ENCODE measurements around the gene CELSR2.

- TF ChIP-seq, protein P1, sequence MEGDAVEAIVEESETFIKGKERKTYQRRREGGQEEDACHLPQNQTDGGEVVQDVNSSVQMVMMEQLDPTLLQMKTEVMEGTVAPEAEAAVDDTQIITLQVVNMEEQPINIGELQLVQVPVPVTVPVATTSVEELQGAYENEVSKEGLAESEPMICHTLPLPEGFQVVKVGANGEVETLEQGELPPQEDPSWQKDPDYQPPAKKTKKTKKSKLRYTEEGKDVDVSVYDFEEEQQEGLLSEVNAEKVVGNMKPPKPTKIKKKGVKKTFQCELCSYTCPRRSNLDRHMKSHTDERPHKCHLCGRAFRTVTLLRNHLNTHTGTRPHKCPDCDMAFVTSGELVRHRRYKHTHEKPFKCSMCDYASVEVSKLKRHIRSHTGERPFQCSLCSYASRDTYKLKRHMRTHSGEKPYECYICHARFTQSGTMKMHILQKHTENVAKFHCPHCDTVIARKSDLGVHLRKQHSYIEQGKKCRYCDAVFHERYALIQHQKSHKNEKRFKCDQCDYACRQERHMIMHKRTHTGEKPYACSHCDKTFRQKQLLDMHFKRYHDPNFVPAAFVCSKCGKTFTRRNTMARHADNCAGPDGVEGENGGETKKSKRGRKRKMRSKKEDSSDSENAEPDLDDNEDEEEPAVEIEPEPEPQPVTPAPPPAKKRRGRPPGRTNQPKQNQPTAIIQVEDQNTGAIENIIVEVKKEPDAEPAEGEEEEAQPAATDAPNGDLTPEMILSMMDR (IDR thresholded peaks at IDR 0.05), result no peak
- no peak for TF ChIP-seq ZFX (IDR thresholded peaks at IDR 0.05; ENCODE audit: borderline replicate concordance)
These were observed 18.3 kb upstream of the CELSR2 start for GRCh38 chr1:109231066-109231465.
